OCI-M1 (cell line): Measurements from ENCODE around the gene MARK3.
"Not testable (repeated sequence)": the region's sequence is repeated elsewhere in the genome, so short reads cannot be mapped to it uniquely, and the experiment has no call there.

Source experiments
- DNase-seq: peaks from one replicate; lab custom pipeline; 2025; lab: John Stamatoyannopoulos, UW

Gene MARK3

DNA sequence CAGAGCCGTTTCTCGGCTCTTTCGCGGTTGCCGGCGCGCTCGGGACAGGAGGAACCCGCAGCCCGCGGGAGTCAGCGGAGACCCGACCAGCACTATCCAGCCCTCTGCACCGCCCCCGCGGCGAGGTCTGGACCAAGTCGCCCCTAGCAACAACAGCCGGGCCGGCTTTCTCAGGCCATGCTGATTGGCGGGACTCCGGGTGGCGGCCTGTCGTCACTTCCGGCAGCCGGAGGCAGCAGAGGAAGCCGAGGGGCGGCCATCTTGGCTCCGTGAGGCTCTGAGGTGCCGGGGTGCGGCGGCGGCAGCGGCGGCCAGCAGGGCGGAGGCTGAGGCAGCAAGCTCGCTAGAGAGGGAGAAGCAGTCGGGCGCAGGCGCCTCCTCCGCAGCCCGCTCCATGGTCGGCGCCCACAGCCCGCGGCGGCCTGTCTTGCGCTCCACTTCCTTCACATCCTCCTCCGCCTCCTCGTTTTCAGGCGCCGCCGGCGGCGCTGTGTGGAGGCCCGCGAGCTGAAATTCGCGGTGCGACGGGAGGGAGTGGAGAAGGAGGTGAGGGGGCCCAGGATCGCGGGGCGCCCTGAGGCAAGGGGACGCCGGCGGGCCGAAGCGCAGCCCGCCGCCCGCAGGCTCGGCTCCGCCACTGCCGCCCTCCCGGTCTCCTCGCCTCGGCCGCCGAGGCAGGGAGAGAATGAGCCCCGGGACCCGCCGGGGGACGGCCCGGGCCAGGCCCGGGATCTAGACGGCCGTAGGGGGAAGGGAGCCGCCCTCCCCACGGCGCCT, at the start of gene MARK3:
Gene MARK3, plus strand, starts transcription at position 264 of the 777 bp plus-strand sequence. CDS start 615 bp downstream, outside the sequence.
- peak; percentile 96 for DNase-seq

DNA sequence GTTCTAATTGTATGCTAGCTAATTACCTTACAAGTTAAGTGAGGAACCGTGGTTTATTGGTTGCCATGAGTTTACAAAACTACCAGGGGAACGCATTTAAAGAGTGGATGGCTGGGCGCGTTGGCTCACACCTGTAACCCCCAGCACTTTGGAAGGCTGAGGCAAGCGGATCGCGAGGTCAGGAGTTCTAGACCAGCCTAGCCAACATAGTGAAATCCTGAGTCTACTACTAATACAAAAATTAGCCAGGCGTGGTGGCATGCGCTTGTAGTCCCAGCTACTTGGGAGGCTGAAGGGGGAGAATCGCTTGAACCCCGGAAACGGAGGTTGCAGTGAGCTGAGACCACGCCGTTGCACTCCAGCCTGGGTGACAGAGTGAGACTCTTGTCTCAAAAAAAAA, 49.0 kb upstream of the MARK3 start:
- no peak for DNase-seq

DNA sequence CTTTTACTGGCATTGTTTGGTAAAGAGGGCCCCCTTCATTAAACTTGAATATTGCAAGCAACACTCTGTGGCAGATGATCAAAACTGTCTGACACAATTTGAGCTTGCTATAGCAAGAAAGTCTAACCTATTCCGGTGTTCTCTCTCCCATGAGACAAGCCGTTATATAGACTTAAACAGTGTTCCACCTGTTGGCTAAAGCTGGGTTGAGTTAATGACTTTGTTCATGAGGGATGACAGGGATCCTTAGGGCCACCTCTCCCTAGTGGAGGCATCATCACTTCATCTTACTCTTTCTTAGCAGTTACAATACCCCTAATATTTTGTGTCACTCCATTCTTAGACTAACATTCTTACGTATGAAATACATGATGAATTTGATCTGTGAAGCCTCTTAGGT, 47.4 kb upstream of the MARK3 start:
- no peak for DNase-seq

DNA sequence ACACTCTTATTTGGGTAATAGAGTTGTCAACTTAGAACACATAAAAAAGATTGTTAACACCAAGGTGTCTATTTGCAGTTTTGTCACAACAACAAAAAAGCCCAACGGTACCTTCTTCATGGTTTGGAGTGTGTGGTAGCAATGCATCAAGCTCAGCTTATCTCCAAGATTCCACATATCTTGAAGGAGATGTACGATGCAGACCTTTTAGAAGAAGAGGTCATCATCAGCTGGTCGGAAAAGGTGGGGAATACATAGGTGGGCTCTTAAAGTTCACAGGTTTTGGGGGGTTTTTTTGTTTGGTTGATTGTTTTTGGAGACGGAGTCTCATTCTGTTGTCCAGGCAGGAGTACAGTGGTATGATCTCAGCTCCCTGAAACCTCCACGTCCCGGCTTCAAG, 45.7 kb upstream of the MARK3 start:
- no peak for DNase-seq

DNA sequence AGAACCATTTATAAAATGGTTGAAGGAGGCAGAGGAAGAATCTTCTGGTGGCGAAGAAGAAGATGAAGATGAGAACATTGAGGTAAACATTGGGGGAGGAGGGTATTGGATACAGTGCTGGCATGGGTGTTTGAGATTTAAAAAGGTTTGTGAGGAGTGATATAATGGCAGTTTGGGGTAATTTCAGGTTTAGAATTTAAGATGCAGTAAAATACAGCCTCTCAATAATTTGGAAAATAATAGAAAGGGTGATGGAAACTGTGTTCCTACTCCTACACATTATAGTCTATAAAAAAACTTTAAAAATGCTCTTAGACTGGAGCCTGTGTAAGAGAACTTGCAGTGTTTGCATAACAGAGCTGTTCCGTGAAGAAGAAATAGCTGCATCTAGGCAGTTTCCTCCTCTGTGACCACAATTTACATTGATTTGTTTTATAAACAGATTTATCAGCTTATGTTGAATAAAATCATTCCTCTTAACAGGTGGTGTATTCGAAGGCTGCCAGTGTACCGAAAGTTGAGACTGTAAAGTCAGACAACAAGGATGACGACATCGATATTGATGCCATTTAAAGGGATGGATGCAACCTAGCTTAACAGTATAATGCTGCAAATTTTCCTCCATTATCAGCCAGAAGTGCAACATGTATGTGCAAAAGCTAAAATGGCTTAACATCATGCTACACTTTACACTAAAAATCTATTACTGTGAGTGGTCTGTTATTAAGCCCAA, 44.6 kb upstream of the MARK3 start:
- DNase-seq, result no peak

DNA sequence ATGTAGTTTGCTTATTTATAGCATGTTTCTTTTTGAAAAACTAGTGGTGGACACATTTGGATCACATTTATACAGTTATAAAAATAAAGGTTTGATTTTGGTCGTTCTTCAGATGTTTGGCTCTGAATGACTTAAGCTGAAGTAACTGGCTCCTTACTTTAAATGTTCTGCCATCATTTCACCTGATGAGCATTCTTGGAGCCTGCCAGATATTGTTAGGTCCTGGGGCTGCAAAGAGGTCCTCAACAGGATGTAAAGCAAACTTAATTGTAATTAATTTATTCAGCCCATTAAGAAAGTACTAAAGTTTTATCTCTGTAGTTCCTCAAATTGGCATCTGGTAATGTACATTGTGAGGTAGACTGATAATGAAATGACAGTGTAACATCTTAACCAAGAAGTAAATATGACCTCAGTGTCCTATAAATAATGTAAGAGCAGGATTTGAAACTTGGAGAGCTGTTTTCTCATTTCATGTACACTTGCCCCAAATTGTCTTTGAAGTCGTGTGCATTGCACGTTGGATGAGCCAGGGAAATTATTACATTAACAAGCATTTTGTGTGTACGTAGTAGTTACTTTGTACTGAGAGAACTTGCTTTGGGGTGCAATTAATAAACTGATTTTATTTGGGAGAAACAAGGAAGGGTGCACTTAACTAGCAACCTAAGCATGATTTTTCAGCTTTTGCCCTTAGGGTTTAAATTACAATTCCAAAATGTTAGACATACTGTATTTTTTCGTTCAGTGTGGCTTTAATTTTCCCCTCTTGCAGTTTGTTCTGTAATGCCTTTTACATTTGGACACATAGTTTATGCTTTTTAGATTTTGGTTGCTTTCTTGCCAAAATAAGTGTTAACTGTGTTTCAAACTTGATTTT, 43.7 kb upstream of the MARK3 start:
- no peak for DNase-seq

DNA sequence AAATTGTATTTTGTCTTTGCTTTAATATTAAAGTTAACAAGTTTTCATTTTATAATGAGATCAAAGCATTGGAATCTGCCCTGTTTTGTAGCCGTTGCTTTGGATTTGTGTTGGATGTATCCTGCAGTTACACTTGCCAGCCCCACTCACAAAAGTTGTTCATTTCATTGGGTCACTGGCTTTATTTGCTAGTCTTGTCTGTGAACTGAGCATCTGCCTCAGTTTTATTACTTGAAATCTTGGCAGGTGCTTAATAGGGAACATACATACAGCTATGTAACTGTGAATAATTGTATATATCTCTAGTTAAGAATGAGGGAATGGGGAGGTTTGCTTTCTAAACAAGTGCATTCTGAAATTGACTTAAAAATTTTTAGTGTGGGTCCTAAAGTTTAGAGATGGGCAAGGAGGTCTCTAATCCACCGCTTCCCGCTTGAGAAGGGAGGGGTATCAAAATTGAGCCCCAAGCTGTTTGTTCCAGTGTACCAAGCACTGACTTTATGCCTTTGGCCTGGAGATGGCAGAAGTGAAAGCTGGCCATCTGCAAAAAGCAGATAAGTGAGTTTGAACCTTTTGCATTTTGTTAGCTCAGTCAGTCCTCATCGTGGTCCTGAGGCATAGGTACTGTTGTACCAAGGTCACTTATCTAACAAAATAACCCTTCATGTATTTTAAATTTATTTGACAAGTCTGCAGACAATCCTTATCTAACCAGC, 41.9 kb upstream of the MARK3 start:
- DNase-seq, result peak; percentile 46

DNA sequence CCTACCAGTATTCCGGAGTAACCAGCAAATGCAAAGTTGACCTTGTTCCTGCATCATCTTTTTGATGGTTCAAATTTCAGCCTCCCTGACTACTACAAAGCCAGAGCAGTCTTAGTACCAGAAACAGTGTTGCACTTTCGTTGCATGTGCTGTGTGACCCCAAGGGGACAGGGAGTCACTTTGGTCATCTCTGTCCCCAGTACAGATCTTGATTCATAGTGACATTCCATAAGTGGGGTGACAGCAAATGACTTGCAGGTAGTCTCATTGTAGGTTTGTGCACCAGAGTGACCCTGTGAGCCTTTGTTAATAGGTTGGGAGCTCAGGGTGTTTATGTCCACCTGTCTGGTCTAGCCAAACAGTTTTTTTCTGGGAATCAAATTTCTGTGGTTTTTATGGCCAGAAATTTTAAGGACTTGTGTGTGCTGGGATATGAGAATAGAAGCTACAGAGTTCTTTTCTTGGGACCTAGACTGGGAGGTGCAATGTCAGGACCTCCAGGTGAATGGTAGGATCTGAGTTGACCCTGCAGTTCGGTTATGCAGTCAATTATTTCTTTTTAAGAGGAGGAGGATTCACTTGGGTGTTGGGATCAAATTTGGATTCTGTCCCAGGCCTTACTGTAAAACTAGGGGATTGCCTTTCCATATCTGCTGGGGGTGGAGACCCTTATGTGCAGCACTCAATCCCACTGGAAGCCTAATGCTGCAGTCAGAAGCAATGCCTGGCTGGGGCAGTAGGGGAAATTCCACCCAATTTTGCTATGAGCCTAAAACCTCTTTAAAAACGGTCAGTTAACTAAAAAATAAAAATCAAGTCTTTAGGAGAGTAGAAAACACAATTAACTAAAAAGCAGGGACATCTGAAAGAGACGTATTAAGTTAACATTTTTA, 41.1 kb upstream of the MARK3 start:
- DNase-seq, result no peak

DNA sequence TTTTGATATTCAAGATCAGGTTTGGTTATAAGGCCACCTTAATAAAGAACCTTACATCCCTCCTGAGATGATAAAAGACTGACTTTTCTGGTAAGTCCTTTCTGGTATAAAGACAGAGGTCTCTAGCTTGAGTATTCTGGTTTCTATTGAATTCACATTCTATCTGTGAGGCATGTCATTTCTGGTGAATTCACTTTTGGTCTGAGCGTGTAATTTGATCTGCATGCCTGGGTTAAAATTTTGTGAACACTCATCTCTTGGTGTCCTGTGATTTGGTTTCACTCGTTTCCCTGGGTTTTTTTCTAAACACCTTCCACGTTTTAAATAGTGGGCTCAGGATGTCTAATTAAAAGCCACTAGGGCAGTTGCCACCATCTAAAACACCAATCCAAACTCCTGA, 38.9 kb upstream of the MARK3 start:
- no peak for DNase-seq

DNA sequence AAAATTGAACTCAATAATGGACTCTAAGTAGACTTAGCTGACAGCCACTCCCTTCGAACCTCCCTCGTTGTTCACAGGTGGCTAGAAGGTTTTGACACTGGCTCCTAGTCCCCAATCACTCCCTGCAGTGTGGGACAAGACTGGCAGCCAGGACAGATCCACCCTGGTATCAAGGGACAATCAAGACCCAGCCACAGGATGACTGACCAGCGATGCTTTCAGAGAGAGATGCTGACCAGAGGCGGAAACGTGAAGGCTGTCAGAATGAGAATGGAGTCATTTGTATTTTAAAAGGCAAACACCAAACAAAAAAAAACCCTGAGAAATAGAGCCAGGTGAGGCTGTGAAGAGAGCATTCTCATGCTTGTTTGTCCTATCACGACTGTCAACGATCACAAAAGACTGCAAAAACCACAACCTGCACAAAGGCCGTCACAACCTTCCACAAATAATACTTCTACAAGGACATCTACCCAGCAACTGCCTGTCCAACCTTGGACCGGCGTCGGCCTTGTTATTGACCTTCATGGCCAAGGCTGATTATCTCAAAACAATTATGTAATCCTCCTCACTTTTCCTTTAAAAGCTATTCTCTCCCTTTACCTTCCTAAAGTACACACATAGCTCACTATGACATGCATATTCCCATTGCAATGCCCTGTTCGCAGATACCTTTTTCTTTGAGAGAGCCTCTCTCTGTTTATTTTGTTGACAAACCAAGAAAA, 38.0 kb upstream of the MARK3 start:
- no peak for DNase-seq

DNA sequence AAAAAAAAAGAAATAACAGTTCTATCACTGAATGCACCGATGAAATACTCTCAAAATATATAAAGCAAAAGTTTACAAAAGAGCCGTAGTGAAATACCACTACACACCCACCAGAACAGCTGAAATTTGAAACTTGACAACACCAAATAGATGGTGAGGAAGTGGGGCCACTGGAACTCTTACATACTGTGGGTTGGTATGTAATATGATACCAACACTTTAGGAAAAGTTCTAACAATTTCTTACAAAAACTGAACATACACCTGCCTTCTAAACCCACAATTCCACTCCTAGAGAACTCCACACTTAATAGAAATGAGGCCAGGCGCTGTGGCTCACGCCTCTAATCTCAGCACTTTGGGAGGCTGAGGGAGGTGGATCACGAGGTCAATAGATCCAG, 37.1 kb upstream of the MARK3 start:
- DNase-seq, result no peak

DNA sequence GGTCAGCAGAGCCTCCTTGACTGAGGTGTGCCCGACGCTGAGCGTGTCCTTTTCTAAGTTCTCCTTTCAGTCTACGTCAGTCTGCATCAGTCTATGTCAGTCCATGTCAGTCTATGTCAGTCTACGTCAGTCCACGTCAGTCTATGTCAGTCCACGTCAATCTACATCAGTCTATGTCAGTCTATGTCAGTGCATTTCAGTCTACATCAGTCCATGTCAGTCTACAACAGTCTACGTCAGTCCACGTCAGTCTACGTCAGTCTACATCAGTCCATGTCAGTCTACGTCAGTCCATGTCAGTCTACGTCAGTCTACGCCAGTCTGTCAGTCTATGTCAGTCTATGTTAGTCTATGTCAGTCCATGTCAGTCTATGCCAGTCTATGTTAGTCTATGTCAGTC, 35.2 kb upstream of the MARK3 start:
- DNase-seq, result no peak

DNA sequence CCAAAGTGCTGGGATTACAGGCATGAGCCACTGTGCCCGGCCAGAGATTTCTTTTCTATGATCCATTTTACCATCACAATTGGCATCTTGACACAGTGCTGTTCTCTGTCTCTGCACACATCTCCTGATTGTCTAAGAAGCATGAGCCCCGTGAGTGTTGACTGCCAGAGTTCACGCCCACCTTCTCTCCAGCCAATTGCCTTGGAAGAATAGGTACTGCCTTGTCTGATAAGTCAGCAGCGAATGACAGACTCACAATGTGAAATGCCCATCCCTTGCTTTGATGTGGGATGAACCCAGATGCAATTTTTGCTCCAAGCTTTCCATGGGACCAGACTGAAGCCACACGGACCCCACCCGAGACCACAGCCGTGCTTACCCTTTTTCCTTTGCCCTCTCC, 31.9 kb upstream of the MARK3 start:
- no peak for DNase-seq

DNA sequence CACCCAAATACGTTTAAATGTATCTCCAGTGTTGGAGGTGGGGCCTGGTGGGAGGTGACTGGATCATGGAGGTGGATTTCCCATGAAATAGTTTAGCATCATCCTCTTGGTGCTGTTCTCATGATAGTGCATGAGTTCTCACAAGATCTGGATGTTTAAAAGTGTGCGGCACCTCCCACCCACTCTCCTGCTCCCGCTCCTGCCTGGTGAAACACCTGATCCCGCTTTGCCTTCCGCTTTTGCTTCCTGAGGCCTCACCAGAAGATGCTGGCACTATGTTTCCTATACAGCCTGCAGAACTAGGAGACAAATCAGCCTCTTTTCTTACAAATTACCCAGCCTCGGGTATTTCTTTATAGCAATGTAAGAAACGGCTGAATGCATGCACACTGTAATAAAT, 31.1 kb upstream of the MARK3 start:
- no peak for DNase-seq

DNA sequence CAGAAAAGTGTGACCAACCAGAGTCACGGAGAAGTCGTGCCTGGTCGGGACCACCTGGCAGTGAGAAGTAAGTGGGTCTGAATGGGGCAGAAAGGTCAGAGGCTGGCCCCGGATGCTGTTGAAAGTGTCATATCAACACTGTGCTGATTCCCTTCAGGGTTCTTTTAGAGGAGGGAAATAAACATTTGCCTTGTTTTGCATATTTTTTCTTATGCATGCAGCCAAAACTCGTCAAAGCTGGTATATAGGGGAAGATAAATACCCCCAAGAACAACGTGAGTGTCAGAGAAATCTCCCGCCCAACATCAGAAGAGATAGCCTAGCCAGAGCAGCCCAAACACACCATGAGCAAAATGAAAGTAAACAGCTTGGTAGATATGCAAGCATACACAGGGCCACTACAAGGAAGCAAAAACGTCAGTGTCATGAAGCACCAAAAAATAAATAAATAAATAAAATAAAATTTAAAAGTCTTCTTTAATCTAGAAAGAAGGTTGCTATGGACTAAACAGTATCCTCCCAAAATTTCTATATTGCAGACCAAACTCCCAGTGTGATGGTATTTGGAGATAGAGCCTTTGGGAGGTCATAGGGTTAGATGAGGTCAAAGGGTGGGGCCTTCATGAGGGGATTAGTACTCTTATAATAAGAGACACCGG, 29.1 kb upstream of the MARK3 start:
- DNase-seq, result peak; percentile 85

DNA sequence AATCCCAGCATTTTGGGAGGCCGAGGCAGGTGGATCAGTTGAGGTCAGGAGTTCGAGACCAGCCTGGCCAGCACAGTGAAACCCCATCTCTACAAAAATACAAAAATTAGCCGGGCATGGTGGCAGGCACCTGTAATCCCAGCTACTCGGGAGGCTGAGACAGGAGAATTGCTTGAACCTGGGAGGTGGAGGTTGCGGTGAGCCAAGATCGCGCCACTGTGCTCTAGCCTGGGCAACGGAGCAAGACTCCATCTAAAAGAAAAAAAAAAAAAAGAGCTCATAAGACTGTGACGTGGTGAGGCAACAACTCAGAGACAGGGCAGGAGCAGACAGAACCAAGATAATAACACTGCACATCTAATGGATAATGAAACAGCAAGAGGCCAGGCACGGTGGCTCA, 27.7 kb upstream of the MARK3 start:
- not testable (repeated sequence) for DNase-seq

DNA sequence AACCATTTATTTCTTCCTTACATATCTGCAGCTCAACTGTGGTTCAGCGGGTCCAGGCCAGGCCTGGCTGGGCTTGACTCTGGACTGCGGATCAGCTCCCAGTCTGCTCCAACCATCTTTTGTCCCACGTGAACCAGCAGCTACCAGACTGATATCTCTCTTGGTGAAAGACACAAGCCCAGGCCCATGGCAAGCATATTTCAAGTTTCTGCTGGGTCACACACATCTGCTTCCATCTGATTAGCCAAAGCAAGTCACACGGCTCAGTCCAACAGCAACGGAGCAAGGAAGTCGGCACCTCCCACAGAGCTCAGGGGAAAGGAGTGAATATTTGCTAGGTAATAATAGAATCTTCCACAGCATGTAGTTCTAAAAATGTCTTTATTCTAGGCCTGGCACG, 24.7 kb upstream of the MARK3 start:
- DNase-seq, result peak; percentile 80

DNA sequence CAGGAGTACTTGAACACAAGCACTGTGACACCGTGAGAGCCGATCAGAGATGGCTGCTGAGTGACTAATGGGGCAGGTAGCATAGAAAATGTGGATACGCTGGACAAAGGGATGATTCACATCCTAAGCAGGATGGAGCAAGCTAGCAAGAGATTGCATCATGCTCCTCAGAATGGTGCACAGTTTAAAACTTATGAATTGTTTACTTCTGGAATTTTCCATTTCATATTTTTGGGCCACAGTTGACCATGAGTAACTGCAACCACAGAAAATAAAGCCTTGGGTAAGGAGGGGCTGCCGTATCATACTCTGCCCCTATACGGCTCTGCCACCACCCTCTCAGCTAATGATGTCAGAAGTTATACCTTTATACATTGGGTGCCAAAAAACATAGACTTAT, 23.3 kb upstream of the MARK3 start:
- DNase-seq, result peak; percentile 65

DNA sequence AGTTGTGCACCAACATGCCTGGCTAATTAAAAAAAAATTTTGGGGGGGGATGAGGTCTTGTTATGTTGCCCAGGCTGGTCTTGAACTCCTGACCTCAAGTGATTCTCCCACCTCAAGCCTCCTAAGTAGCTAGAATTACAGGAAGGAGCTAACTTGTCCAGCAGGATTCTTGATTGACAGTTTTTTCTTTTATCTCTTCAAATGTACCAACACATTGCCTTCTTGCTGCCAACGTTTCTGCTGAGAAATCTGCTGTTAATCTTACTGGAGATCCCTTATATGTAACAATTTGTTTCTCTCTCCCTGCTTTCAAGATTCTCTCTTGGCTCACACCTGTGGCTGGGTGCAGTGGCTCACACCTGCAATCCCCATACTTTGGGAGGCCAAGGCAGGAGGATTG, 22.4 kb upstream of the MARK3 start:
- DNase-seq, result peak; percentile 73

DNA sequence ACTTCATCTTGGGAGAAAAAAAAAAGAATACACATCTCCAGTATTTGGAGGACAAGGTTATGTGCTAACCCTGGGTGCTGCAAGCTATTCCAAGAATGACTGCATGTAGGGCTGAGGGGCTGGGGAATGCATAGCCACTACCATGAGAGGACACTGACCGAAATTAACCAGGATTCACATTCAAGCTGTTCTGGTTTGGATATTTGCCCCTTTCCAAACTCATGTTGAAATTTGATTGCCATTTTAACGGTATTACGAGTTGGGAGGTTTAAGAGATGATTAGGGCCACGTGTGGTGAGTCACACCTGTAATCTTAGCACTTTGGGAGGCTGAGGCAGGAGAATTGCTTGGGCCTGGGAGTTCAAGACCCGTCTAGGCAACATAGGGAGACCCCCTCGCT, 18.5 kb upstream of the MARK3 start:
- DNase-seq, result no peak
